KG1 (cell line): ENCODE measurements around the gene CTXND2.

ENCODE experiments used
- DNase-seq: peaks from one replicate; lab custom pipeline; 2025; lab: John Stamatoyannopoulos, UW

Gene CTXND2

DNA sequence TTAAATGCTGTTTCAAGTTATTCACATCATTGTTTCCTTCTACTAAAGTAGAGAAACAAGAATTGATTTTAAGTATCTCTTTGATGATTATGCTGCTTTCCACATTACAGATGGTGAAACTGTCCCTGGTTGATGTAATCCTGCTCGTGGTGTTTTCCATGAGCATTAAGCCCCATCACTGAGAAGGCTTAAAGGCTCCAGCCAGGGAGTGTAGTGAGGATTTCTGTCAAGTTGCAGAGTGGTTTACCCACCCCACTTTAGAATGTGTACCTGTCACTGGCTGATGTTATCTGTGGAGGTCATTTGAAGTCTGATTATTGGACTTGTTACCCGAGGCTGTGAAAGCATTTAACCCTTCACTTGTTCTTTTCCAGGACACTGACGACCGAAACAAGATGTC lies 74.8 kb downstream of the CTXND2 start:
- no peak for DNase-seq
